ENCODE data around the gene NEO1. TPM values are rescaled to one million over a fixed set of nuclear protein-coding genes. Genes with fewer than 3 reads are reported as not detected.

The NEO1 gene
- polyA plus RNA-seq, 1 donor (not counting 4 experiments of a cell fraction or from before 2014, with no cell fraction given), result 4.4 TPM

GRCh38 chr15:73010154-73011152, 41.8 kb upstream of the NEO1 start:
- Histone ChIP-seq H3K36me3 (ENCODE audit: control insufficient read depth in 2 of 2, extremely low read depth in 1 of 2, insufficient read depth in 2 of 2, low read length in 2 of 2) (no peaks in the 10 kb centered on the region), H3K9me1 (ENCODE audit: control insufficient read depth, extremely low read depth, insufficient read depth, low read length) (no peaks in the 10 kb centered on the region), H3K27ac (ENCODE audit: control insufficient read depth, insufficient read depth, low read length) (peak overlapping the region; percentile 24), H2AFZ (ENCODE audit: control insufficient read depth, low read length) (peak overlapping the region; percentile 31), H3K4me3 (ENCODE audit: control insufficient read depth in 2 of 3, extremely low read depth in 1 of 3, insufficient read depth in 2 of 3, low read depth in 1 of 3, low read length in 3 of 3) (peak overlapping the region in 2 of 3 experiments; percentile 27 to 43), H3K4me2 (ENCODE audit: control insufficient read depth, extremely low read depth, insufficient read depth, low read depth, low read length) (peak overlapping the region; percentile 73), H3K4me1 (ENCODE audit: control insufficient read depth, extremely low read depth, insufficient read depth, low read length) (peaks cover 19% of the 10 kb centered on the region), H3K79me2 (ENCODE audit: control insufficient read depth, insufficient read depth, low read length) (no peaks in the 10 kb centered on the region), H4K20me1 (ENCODE audit: control insufficient read depth, extremely low read depth, insufficient read depth, low read length) (no peaks in the 10 kb centered on the region), H3K27me3 (ENCODE audit: control insufficient read depth, extremely low read depth, insufficient read depth, low read length) (no peaks in the 10 kb centered on the region), H3K9me3 (ENCODE audit: control insufficient read depth, low read depth, low read length) (no peaks in the 10 kb centered on the region), H3K9ac (ENCODE audit: control insufficient read depth, extremely low read depth, insufficient read depth, low read length) (no peak overlapping the region)
- no peak for FAIRE-seq
- TF ChIP-seq EZH2 (IDR thresholded peaks at IDR 0.05; ENCODE audit: low read length) (no peak), CTCF (optimal IDR thresholded peaks at IDR 0.05 in 1 of 3, IDR thresholded peaks at IDR 0.05 in 1 of 3, conservative IDR thresholded peaks at IDR 0.05 in 1 of 3; ENCODE audit: extremely low read depth in 1 of 3, insufficient read depth in 2 of 3, low read length in 3 of 3) (no peak)
- dilution Hi-C loops (cut with MboI; ENCODE audit: extremely low pct_ligation_motif_present, low sequenced_read_pairs), result no loop called here
- no peak for DNase-seq (ENCODE audit: low read depth, low spot score)

DNA sequence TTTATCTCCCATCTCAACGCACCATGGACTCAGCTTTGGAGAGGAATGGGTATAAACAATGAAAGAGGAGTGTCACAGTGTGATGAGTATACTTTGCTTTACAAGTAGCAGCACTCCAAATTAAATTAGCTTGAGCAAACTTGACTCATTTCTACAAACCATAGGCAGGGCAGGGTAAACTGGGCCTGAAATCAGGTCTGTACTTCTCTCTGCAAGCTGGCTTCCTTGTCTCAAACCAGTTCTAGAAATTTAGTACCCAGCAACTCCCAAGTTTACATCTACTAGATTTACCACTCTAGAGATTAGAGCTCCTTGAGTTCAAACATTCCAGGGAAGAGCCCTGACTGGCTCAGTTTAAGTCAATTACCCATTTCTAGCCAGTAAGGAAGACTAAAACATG, 37.4 kb upstream of the NEO1 start:
- no peak overlapping the region for H3K9ac ChIP-seq (ENCODE audit: control insufficient read depth, extremely low read depth, insufficient read depth, low read length)
- no peak overlapping the region for H3K4me2 ChIP-seq (ENCODE audit: control insufficient read depth, extremely low read depth, insufficient read depth, low read depth, low read length)
- DNase-seq (ENCODE audit: low read depth, low spot score) (no peak), FAIRE-seq (no peak)
- TF ChIP-seq EZH2 (IDR thresholded peaks at IDR 0.05; ENCODE audit: low read length) (no peak), CTCF (optimal IDR thresholded peaks at IDR 0.05 in 1 of 3, IDR thresholded peaks at IDR 0.05 in 1 of 3, conservative IDR thresholded peaks at IDR 0.05 in 1 of 3; ENCODE audit: extremely low read depth in 1 of 3, insufficient read depth in 2 of 3, low read length in 3 of 3) (no peak)
- H2AFZ ChIP-seq (ENCODE audit: control insufficient read depth, low read length), result no peak overlapping the region
- H3K36me3 ChIP-seq (ENCODE audit: control insufficient read depth in 2 of 2, extremely low read depth in 1 of 2, insufficient read depth in 2 of 2, low read length in 2 of 2), result no peaks in the 10 kb centered on the region
- H3K27me3 ChIP-seq (ENCODE audit: control insufficient read depth, extremely low read depth, insufficient read depth, low read length), result no peaks in the 10 kb centered on the region
- no peaks in the 10 kb centered on the region for H3K9me3 ChIP-seq (ENCODE audit: control insufficient read depth, low read depth, low read length)
- peaks cover 9% of the 10 kb centered on the region for H3K4me1 ChIP-seq (ENCODE audit: control insufficient read depth, extremely low read depth, insufficient read depth, low read length)
- H3K79me2 ChIP-seq (ENCODE audit: control insufficient read depth, insufficient read depth, low read length), result no peaks in the 10 kb centered on the region
- no peak overlapping the region for H3K4me3 ChIP-seq (ENCODE audit: control insufficient read depth in 2 of 3, extremely low read depth in 1 of 3, insufficient read depth in 2 of 3, low read depth in 1 of 3, low read length in 3 of 3)
- dilution Hi-C loops (cut with MboI; ENCODE audit: extremely low pct_ligation_motif_present, low sequenced_read_pairs), result no loop called here
- no peaks in the 10 kb centered on the region for H3K9me1 ChIP-seq (ENCODE audit: control insufficient read depth, extremely low read depth, insufficient read depth, low read length)
- no peak overlapping the region for H3K27ac ChIP-seq (ENCODE audit: control insufficient read depth, insufficient read depth, low read length)
- no peaks in the 10 kb centered on the region for H4K20me1 ChIP-seq (ENCODE audit: control insufficient read depth, extremely low read depth, insufficient read depth, low read length)

All from keratinocyte (primary cell).